DMS153 treated with DMSO at 0.1 percent for 48 hours (cell line): ENCODE data around the gene RNGTT.
A peak's percentile ranks its signal among the peaks of the same experiment; 100 is the strongest.
"Not testable (repeated sequence)": the region's sequence is repeated elsewhere in the genome, so short reads cannot be mapped to it uniquely, and the experiment has no call there.

ENCODE experiments used
- DNase-seq: peaks from one replicate; lab custom pipeline; 2025; ENCODE audit not compliant: unreplicated experiment; lab: John Stamatoyannopoulos, UW

Gene RNGTT

DNA sequence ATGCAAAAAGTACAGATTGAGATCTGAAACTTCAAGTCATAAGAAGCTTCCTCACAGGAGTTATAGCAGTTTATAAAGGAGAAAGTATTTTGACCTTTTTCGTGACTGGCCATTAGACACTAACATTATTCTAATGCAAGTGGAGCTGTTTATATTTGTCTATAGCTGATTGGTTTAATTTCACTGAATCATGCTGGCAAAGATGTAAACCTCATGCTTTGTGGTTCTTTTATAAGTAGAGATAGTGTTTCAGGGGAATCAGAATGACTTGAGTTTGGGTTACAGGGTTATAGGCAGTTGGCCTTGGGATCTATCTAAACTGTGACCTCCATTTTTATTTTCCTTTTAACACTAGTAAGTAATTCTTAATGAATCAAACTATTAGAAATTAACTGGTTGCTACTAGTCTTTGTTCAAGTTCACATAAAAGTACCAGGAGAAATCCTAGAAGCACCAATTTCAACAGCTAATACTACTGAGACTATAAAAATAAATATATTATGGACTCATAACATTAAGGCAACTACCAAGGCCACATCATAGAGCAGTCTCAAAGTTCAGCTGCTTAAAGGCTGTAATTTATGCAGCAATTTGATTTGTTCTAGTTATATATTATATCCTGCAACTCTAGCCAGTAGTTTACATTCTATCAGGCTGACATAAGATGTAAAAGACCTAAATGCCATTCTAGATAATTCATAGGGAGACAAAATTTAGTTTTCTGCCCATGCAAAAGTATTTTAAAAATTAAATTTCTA, 94.0 kb downstream of the RNGTT start:
- DNase-seq = no peak

DNA sequence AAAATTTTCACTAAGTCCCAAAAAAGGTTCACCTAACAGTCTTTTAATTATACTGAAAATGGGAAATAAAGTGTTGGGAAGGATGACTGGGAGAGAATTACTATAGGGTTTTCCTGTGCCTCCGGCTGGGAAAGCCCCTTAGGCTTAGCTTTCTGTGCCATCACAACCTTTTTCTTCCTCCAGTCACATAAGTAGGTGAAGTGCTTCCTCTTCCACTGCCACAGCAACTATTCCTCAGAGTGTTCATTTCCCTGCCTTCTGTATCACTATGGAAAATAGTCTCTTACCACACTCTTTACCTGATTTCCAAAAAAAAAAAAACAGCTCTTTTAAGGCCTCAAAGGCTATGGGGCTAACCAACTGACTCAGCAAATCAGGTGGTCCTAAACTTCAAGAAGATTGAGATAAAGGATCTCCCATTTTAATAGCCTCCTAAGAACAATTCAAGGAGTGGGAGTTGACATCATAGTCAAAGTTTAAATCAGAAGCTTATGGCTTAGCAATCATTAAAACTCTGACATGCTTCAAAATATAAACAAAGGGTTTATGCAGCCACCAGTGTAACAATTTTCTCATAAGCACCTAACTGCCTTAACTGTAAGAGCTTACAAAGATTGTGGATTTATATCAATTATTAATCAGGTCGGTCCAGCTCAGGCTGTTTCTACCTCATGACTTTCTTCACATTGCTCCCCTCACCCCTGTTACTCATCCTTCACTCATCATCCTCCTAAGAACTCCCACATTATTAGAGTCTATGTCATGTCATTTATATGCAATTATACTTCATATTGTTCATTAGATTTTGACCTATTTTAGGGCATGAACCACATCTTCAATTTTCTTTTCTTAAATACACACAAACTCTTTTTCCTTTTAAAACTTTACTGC, 95.3 kb downstream of the RNGTT start:
- DNase-seq = no peak

DNA sequence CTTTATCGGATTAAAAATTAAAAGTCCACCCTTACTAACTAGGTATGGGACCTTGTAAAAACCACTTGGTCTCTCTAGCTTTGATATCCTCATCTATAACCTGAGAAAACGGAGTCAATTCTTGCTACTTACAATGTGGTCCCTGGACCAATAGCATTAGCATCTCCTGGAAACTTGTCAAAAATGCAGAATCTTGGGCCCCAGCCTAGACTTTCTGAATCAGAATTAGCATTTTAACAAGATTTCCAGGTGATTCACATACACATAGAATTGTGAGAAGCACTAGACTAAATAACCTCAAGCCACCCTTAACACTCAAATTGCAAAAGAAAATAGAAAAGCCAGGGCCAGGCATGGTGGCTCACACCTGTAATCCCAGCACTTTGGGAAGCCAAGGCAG, 96.6 kb downstream of the RNGTT start:
- no peak for DNase-seq

DNA sequence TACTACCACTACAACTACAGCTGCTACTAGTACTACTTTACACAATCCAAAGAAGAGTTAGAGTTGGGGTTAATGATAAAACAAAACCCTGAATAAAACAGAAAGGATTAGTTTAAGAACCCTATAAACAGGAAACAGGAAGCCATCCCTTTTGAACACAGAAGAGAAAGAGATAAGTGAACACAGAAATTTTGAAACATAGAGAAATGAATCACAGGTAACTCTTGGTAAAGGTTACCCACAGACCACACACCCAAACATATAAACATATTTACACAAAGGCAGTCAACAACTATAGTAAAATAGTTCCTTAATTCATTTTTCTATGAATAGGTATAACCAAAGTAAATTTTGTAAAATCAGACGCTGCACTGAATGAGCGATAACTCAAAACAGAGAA, 98.1 kb downstream of the RNGTT start:
- no peak for DNase-seq

DNA sequence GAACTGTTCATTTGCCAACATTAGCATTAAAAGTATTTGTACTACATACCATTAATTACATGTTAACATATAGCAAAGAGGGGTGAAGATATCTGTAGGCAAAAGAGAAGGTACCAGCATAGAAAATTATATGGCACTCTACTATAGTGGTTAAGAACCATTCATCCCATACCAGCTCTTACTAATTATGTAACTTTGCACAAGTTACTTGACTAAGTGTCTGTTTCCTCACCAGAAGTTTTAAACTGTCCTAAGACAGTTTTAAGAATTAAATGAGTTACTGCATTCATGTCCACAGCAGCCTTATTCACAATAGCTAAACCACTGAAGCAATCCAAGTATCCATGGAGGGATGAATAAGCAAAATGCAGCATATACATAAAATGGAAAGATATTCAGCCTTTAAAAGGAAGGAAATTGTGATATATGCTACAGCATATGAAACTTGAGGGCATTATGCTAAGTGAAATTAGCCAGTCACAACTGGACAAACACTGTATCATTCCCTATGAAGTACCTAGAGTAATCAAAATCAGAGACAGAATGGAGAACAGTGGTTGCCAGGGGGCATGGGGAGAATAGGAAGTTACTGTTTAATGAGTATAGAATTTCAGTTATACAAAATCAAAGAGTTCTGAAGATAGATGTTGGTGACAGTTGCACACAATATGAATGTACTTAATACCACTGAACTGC, 98.9 kb downstream of the RNGTT start:
- peak; percentile 5 for DNase-seq

DNA sequence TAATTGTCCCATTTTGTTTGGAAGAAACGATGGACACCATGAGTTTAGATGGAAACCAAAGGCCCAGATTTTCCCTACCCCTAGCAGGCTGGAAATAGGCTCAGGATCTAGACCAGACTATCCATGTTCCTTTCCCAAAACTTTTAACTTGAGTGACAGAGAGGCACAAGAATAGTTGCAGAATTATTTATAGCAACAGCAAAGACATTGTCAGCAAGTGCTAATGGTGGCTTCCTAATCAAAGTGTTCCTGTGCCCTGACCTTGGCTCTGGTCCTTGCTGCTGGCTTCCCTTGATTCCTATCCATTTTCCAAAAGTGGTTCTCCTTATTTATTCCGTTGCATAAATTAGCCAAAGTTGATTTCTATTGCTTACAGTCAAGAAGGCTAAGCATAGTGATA, 103.1 kb downstream of the RNGTT start:
- DNase-seq = no peak

DNA sequence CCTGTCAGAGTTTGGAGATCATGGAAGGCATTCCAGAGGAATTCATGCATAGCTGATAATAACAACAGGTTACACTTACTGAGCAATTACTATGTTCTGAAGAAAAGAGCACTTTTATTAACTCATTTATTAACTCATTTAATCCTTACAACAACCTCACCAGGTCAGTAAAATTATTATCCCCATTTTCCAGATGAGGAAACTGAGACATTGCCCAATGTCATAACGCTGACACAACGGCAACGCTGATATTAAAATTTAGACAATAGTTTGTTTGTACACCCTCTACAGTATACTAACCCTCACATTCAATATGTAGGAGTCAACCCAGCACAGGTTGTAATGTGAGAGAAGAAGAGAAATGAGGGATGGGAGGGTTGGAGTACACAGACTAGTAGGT, 105.0 kb downstream of the RNGTT start:
- DNase-seq = no peak

DNA sequence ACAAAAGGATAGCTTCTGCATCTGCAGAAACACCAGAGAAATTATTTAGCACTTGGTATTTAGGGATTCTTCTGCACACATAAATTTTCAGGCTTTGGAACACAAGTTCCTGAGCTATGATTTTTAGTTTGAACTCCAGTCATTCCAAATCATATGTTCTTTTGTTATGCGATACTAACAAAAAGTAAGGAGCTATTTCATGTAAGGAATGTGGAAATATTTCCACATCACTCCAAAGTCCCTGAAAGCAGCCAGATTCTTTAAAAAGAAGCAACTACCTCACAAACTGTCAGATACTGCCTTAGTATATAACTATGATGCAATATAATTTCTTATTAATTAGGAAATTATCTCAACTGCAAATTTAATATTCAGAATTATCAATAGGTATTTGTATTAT, 106.9 kb downstream of the RNGTT start:
- DNase-seq = no peak

DNA sequence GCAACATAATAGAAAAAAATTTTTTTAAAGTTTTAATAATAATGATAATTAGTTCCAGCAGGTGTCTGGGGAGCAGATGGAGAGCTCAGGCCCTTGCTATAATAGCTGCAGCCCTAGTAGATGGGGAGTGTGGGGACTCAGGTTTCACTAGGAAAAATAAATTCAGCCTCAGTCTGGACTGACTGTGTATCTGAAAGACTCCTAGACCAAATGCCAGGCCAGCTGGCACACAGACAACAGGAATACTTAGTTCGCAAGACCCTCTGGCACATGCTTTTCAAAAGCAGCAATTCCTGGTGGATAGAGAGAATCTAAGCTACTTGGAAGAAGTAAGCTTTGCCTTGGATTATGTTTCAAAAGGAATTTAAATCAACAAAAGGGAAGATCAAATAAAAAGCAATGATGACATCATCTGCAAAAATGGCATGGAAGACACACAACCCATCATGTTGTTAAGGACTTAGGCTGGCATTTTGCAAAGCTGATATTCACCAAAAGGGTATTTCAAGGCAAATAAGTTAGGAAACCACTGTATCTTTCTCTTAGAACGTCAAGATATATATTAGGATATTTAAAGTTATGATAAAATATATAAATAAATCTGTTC, 107.8 kb downstream of the RNGTT start:
- no peak for DNase-seq

DNA sequence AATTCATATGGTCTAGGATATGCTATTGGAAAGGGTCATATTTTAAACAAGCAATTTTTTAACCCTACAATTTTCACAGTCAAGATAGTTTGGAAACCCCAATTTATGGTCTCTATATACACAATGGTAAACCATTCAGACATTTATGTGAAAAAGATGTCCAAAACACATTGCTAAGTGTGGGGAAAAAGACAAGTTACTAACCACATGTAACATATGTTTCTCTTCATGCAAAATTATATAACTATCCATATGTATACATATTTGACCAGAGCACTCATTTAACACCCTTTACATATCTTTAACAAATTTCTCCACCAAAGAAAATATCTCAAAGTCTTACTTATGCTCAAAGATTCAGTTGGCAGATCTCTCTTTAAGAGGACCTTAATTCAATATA, 110.6 kb downstream of the RNGTT start:
- no peak for DNase-seq

DNA sequence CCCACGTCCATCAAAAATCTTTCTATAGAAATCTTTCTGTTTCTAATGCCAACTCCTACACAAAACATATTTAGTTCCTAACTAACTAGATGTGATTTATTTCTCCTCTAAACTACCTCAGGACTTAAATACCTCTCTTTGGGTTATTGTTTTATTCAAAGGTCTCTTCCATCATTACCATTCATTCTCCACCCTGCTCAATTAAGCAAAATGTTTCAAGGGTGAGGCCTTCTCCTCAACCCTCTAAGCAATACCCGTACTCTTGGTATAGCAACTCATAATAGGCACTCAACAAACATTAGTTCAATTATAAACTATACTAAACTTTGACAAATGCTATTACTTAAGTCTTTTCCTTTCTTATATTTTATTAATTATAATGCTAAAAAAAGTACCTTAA, 111.4 kb downstream of the RNGTT start:
- DNase-seq = no peak

DNA sequence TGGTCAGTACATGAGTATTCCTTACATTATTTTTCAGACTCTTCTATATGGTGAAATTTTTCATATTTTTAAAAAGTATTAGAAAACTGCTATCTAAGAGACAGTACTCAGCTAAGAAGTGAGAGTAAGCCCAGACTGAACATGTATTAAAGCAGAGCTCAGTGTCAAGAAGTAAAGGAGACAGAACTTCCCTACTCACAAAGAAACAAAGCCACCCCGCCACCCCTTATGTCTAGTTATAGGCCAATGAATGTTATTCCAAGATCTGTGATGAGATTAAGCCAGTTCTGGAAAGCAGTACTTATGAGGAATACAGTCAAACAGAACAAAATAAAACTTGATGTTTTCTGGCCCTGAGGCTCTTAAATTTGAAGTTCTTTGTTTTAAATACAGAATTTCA, 114.5 kb downstream of the RNGTT start:
- DNase-seq = no peak

DNA sequence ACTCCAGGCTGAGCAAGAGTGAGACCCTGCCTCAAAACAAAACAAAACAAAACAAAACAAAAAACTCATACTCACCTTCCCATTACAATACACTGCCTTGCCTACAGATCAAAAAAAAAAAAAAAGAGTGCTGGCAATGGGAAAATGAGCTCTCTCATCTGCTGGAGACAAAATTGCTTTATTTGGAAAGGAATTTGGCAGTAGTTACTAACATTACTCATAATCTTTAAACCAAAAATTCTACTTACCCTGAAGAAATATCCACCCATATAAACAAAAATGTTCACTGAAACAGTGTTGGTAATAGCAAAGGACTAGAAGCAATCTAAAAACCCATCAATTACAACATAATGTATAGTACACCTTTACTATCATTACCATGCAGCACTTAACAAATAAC, 120.4 kb downstream of the RNGTT start:
- DNase-seq = no peak

DNA sequence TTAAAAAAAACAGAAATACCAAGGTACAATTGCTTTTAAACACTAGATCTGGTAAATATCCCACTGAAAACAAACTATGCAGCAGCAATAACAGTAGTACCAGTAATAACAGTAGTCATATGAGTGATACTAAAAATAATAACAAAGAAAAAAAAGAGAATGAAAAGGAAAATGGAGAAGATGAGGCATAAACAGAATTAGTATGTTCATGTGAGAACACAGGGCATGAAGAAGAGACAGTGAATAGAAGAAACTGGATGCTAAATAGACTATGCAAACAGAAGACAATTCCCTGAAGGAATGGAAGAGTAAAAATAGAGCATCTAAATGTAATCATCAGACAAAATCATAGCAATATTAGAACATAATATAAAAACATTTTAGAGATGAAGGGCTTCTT, 121.1 kb downstream of the RNGTT start:
- no peak for DNase-seq

DNA sequence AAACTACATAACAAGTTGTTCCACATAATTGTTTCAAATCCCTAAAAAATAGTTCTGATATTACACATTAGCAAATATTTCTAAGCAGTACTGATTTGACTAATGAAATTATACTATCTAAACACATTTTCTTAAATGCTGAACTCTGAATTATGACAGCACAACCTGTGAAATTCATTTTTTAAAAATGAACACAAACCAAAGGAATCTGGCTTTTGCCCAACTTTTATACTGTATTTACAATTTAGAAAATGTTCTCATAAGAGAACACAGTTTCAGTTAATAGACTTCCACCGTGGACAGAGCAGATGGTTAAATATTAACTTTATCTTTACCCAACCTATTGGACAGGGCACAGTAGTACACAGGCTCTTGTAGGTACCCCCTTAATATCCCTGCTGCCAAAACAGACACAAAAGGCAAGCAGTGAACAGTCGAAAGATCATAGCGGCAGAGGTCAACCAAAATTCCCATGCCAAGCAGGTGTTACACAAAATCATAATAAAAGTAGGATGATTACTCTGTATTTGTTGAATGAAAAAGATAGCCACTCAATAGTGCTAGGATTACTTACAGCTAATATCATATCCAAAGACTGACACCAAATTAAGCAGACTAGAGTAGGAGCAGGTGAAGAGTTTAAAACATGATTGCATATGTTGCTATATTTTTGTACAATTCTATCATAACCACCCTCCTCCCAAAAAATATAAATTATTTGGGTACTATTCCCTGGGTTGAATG, 122.5 kb downstream of the RNGTT start:
- DNase-seq = no peak

DNA sequence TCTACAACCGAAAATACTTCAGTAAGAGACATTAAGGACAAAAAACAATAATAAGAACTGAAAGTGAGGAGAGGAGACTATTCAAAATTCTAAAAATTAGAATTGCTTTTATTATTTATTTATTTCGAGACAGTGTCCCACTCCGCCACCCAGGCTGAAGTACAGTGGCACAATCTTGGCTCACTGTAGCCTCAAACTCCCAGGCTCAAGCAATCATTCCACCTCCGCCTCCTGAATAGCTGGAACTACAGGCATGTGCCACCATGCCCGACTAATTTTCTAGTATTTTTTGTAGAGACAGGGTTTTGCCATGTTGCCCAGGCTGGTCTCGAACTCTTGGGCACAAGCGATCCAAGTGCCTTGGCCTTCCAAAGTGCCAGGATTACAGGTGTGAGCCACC, 123.1 kb downstream of the RNGTT start:
- no peak for DNase-seq

DNA sequence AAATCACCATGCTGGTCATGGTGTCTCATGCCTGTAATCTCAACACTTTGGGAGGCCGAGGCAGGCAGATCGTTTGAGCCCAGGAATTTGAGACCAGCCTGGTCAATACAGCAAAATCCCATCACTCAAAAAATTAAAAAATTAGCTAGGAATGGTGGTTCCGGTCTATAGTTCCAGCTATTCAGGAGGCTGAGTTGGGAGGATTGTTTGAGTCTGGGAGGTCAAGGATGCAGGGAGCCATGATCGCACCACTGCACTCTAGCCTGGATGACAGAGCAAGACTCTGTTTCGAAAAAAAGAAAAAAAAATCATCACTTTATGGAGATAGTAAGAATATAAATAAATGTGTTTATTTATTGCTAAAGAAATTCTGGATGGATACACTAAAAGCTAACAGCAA, 124.1 kb downstream of the RNGTT start:
- no peak for DNase-seq

DNA sequence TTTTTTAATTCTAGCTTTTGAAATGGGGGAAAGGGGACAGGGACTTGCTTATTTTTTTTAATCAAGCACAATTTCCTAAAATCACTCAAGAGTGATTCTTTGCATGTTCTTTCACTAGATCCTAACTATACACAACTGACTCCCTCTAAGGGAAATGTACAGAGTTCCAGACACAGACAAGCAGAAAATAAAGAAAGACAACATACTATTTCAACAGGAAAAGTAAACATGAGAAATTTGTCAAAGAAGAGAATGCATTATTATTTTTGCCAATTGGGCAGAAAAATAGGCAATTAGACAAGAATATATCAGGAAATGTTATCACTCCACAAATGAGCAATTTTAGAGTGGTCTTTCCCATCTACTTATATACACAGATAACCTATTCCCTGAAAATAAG, 128.2 kb downstream of the RNGTT start:
- DNase-seq = no peak

DNA sequence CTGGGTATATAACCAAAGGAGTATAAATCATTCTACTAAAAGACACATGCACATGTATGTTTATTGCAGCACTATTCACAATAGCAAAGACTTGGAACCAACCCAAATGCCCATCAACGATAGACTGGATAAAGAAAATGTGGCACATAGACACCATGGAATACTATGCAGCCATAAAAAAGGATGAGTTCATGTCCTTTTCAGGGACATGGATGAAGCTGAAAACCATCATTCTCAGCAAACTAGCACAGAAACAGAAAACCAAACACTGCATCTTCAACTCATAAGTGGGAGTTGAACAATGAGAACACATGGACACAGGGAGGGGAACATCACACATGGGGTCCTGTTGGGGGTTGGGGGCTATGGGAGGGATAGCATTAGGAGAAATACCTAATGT, 130.3 kb downstream of the RNGTT start:
- DNase-seq = not testable (repeated sequence)

DNA sequence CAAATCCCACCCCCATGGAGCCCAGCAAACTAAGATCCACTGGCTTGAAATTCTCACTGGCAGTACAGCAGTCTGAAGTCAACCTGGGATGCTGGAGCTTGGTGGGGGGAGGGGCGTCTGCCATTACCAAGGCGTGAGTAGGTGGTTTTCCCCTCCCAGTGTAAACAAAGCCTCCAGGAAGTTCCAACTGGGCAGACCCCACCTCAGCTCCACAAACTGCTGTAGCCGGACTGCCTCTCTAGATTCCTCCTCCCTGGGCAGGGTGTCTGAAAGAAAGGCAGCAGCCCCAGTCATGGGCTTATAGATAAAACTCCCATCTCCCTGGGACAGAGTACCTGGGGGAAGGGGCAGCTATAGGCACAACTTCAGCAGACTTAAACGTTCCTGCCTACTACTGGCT, 135.8 kb downstream of the RNGTT start:
- not testable (repeated sequence) for DNase-seq

DNA sequence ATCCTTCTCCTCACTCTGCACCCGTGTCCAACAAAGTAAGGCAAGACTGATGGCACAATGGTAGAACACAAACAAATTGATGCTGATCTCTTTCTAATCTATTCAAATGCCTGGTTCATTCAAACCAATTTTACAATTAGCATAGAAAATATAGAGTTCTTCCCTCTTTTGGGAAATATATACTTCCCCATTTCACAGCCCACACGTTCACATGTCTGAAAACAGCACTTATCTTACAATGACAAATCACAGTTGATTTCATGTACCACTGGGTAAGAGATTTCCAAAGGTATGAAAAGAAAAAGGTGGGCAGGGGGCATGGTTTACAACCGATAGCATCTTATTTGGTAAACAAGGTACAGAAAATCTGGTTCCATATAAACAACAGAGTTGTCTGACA, 137.6 kb downstream of the RNGTT start:
- DNase-seq = no peak
